ENCODE data around the gene FAM83B. TPM values are rescaled to one million over a fixed set of nuclear protein-coding genes. Genes with fewer than 3 reads are reported as not detected.

The FAM83B gene
- polyA plus RNA-seq, 1 of the 3 experiments (the other 2 are of a cell fraction), result not detected

- H2AFZ ChIP-seq (ENCODE audit: low read depth), result no peak overlapping the region
- no peaks in the 10 kb centered on the region for H3K79me2 ChIP-seq (ENCODE audit: insufficient read depth)
- no peaks in the 10 kb centered on the region for H3K9me3 ChIP-seq
- no peaks in the 10 kb centered on the region; the same call in 1 of the 2 replicates for H3K27me3 ChIP-seq (ENCODE audit: insufficient read depth)
- no peak for DNase-seq
- H4K20me1 ChIP-seq (ENCODE audit: insufficient read depth), result no peaks in the 10 kb centered on the region
- H3F3A ChIP-seq (replicated peaks; ENCODE audit: insufficient read depth), result no peaks in the 10 kb centered on the region
- no peak overlapping the region for H3K9ac ChIP-seq
- TF ChIP-seq ELF1 (IDR thresholded peaks at IDR 0.05) (no peak), TCF12 (IDR thresholded peaks at IDR 0.05) (no peak), USF2 (IDR thresholded peaks at IDR 0.05; ENCODE audit: borderline replicate concordance, low read depth, low read length) (no peak), RFX5 (IDR thresholded peaks at IDR 0.05; ENCODE audit: low read length) (no peak), YY1 (IDR thresholded peaks at IDR 0.05; ENCODE audit: low read depth) (no peak), EZH2phosphoT487 (IDR thresholded peaks at IDR 0.05; ENCODE audit: borderline replicate concordance, low read depth) (no peak), CHD2 (IDR thresholded peaks at IDR 0.05; ENCODE audit: low read length, partially characterized antibody) (no peak), NRF1 (IDR thresholded peaks at IDR 0.05; ENCODE audit: low read depth, low read length) (no peak), IRF3 (IDR thresholded peaks at IDR 0.05; ENCODE audit: low read depth, low read length) (no peak), GATA2 (CRISPR knock-in tag; IDR thresholded peaks at IDR 0.05) (no peak), MEF2A (IDR thresholded peaks at IDR 0.05; ENCODE audit: borderline replicate concordance, low read depth) (no peak), USF1 (IDR thresholded peaks at IDR 0.05; ENCODE audit: borderline replicate concordance, low read depth) (no peak), RXRA (IDR thresholded peaks at IDR 0.05; ENCODE audit: borderline replicate concordance, low read depth) (no peak), MAX (IDR thresholded peaks at IDR 0.05; ENCODE audit: low read depth) (no peak), FOSL2 (IDR thresholded peaks at IDR 0.05; ENCODE audit: borderline replicate concordance, low read depth) (no peak), EP300 (IDR thresholded peaks at IDR 0.05; ENCODE audit: borderline replicate concordance in 1 of 2, low read depth in 1 of 2, low read length in 1 of 2) (no peak), SMC3 (IDR thresholded peaks at IDR 0.05; ENCODE audit: low read depth, low read length) (no peak), JUND (IDR thresholded peaks at IDR 0.05) (no peak)
- CTCF ChIA-PET, result no interaction called here
- WGBS (ENCODE audit: low lambda C conversion rate), result 4% methylated on average over 8 of the region's 8 CpGs
- H3K4me3 ChIP-seq (ENCODE audit: low read depth in 2 of 2, low read length in 1 of 2), result no peak overlapping the region
- H3K4me2 ChIP-seq, result no peak overlapping the region
- POLR2A ChIA-PET, result no interaction called here
- H3K9me2 ChIP-seq, result no peaks in the 10 kb centered on the region
- no peaks in the 10 kb centered on the region for H3K4me1 ChIP-seq (ENCODE audit: control insufficient read depth in 1 of 2, insufficient read depth in 2 of 2, low read depth in 1 of 2, low read length in 1 of 2)
- no peak overlapping the region for H3K27ac ChIP-seq (ENCODE audit: low read depth in 2 of 2, low read length in 1 of 2)
- H3K36me3 ChIP-seq (replicated peaks in 1 of 2; ENCODE audit: control insufficient read depth in 1 of 2, insufficient read depth in 2 of 2, low read length in 1 of 2), result no peaks in the 10 kb centered on the region
Observed at GRCh38 chr6:54879188-54879985, 32.8 kb downstream of the FAM83B start.

Measured in SK-N-SH (cell line).